Measurements from ENCODE around the gene ZSWIM6. TPM values are rescaled to one million over a fixed set of nuclear protein-coding genes. Genes with fewer than 3 reads are reported as not detected.
"Not testable (repeated sequence)": the region's sequence is repeated elsewhere in the genome, so short reads cannot be mapped to it uniquely, and the experiment has no call there.

Gene ZSWIM6
- total RNA-seq, 2 donors from 2014 or later = 10.6 to 18.8 TPM

DNA sequence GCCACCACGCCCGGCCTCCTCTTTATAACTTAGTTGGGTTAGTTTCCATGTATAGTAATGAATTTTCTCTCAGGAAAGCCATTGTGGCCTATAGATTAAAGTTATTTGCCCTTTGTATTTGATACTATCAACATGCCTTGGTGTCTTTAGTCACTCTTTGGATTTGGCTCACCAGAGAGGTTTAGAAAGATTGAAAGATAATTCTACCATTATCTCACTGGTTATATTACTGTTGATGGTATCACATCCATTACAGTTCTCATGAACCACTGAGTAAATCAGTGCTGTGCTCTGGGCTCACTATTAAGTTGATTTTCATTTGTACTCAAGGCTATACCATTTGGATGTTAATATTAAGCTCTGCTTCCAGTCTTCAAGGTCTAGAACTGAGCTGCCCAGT, 87.0 kb downstream of the ZSWIM6 start:
- TF ChIP-seq, protein P1, sequence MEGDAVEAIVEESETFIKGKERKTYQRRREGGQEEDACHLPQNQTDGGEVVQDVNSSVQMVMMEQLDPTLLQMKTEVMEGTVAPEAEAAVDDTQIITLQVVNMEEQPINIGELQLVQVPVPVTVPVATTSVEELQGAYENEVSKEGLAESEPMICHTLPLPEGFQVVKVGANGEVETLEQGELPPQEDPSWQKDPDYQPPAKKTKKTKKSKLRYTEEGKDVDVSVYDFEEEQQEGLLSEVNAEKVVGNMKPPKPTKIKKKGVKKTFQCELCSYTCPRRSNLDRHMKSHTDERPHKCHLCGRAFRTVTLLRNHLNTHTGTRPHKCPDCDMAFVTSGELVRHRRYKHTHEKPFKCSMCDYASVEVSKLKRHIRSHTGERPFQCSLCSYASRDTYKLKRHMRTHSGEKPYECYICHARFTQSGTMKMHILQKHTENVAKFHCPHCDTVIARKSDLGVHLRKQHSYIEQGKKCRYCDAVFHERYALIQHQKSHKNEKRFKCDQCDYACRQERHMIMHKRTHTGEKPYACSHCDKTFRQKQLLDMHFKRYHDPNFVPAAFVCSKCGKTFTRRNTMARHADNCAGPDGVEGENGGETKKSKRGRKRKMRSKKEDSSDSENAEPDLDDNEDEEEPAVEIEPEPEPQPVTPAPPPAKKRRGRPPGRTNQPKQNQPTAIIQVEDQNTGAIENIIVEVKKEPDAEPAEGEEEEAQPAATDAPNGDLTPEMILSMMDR (IDR thresholded peaks at IDR 0.05) = no peak
- Histone ChIP-seq H3K9me3 (no peaks in the 10 kb centered on the region), H3K27me3 (replicated peaks; ENCODE audit: insufficient read depth) (no peaks in the 10 kb centered on the region), H3K36me3 (no peaks in the 10 kb centered on the region), H3K27ac (no peak overlapping the region), H3K4me1 (ENCODE audit: control insufficient read depth in 1 of 2, low read depth in 2 of 2) (peaks cover 11 to 27% of the 10 kb centered on the region in 2 donors), H3K4me3 (no peak overlapping the region)
- ATAC-seq (ENCODE audit: insufficient number of reproducible peaks, low FRiP score, low read depth) (no peak), DNase-seq (ENCODE audit: low spot score) (no peak)

DNA sequence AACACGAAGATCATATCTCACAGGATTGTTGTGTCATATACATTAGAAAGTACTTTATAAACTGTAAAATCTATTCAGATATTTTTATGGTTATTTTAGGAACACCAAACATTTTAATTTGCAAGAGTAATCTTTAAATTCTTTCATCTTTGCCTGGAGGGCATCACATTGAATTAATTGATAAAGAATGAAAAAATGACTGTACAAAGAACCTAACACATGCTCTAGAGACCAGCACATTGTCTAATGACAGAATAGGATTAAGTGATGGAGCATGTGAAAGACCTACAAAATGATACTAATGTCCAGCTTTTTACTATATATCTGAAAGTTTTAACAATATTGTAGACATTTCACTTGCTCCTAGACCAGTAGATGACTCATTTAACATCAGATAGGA, 88.0 kb downstream of the ZSWIM6 start:
- no peak overlapping the region for H3K4me3 ChIP-seq

DNA sequence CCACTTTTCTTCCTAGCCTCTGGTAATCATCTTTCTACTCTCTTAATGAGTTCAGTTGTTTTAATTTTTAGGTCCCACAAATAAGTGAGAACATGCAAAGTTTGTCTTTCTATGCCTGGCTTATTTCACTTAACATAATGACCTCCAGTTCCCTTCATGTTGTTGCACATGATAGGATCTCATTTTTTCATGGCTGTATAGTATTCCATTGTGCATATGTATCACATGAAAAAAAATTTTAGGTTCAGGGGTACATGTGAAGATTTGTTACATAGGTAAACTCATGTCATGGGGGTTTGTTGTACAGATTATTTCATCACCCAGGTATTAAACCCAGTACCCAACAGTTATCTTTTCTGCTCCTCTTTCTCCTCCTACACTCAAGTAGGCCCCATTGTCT, 89.2 kb downstream of the ZSWIM6 start:
- H3K27ac ChIP-seq; H3K36me3 ChIP-seq; H3K4me3 ChIP-seq; H3K9me3 ChIP-seq; H3K27me3 ChIP-seq (replicated peaks; ENCODE audit: insufficient read depth); ATAC-seq (ENCODE audit: insufficient number of reproducible peaks, low FRiP score, low read depth); DNase-seq (ENCODE audit: low spot score): not testable (repeated sequence)
- peaks cover 20 to 39% of the 10 kb centered on the region in 2 donors for H3K4me1 ChIP-seq (ENCODE audit: control insufficient read depth in 1 of 2, low read depth in 2 of 2)

More for the DNA sequence above, 88.0 kb downstream of the ZSWIM6 start:
- no peak for ATAC-seq (ENCODE audit: insufficient number of reproducible peaks, low FRiP score, low read depth)
- DNase-seq (ENCODE audit: low spot score) = no peak
- no peak overlapping the region for H3K27ac ChIP-seq
- H3K9me3 ChIP-seq = no peaks in the 10 kb centered on the region
- no peaks in the 10 kb centered on the region for H3K27me3 ChIP-seq (replicated peaks; ENCODE audit: insufficient read depth)
- no peaks in the 10 kb centered on the region for H3K36me3 ChIP-seq
- TF ChIP-seq, protein P1 (IDR thresholded peaks at IDR 0.05) = no peak
- H3K4me1 ChIP-seq (ENCODE audit: control insufficient read depth in 1 of 2, low read depth in 2 of 2) = peaks cover 11 to 34% of the 10 kb centered on the region in 2 donors

DNA sequence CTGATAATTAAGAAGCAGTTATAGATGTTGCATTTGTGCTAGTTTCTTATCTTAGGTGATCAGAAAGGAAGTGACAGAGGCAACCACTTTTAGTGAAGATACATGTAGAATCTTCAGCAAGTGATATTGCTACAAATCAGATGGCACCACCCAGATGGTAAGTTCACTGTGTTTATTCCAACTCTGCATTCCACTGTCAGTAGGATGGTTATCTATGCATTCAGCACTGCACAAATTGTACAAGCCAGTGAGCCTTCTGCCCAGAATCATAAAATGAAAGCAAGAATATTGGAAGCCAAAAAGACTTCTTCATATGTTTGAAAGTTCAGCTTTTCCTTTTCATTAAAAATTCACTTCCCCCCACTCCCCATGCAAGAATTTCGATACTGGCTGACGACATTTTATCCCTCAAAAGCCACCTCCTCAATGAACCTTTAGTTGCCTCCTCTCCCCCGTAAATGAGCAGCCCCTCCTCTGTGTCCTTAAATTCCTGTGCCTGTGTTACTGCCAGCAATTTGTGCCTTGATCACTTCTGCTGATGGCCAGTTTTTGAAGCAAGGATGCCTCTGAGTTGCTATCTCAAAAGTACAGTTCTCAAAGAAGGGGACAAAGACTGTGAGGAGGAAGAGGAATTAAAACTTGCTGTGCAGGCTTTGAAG, 91.6 kb downstream of the ZSWIM6 start:
- H3K4me1 ChIP-seq (ENCODE audit: control insufficient read depth in 1 of 2, low read depth in 2 of 2) = peaks cover 20 to 29% of the 10 kb centered on the region in 2 donors
- H3K9me3 ChIP-seq = no peaks in the 10 kb centered on the region
- H3K36me3 ChIP-seq = no peaks in the 10 kb centered on the region
- TF ChIP-seq, protein P1 (IDR thresholded peaks at IDR 0.05) = no peak
- ATAC-seq (ENCODE audit: insufficient number of reproducible peaks, low FRiP score, low read depth) (no peak), DNase-seq (ENCODE audit: low spot score) (no peak)
- no peaks in the 10 kb centered on the region for H3K27me3 ChIP-seq (replicated peaks; ENCODE audit: insufficient read depth)
- no peak overlapping the region for H3K27ac ChIP-seq
- no peak overlapping the region for H3K4me3 ChIP-seq

DNA sequence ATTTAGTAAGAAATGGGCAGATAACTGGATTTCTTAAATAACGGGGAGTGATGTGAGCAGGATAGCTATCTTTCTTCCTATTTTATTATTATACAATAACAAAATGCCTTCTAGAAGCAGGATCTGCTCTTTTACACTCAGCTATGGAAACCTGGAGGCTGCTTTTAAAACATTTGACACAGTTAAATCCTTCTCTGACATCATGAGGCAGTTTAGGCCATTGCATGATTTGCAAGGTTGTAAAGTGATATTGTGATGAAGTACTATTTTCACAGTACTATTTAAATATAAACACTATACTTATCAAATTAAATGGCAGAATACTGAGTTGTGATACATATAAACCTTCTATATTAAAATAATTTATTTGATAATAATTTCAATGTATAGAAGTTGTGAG, 93.9 kb downstream of the ZSWIM6 start:
- ATAC-seq (ENCODE audit: insufficient number of reproducible peaks, low FRiP score, low read depth) (no peak), DNase-seq (ENCODE audit: low spot score) (no peak)
- H3K9me3 ChIP-seq = no peaks in the 10 kb centered on the region
- H3K27me3 ChIP-seq (replicated peaks; ENCODE audit: insufficient read depth) = no peaks in the 10 kb centered on the region
- no peak overlapping the region for H3K27ac ChIP-seq
- H3K36me3 ChIP-seq = no peaks in the 10 kb centered on the region
- TF ChIP-seq, protein P1 (IDR thresholded peaks at IDR 0.05) = no peak
- peaks cover 20 to 29% of the 10 kb centered on the region in 2 donors for H3K4me1 ChIP-seq (ENCODE audit: control insufficient read depth in 1 of 2, low read depth in 2 of 2)
- no peak overlapping the region for H3K4me3 ChIP-seq

DNA sequence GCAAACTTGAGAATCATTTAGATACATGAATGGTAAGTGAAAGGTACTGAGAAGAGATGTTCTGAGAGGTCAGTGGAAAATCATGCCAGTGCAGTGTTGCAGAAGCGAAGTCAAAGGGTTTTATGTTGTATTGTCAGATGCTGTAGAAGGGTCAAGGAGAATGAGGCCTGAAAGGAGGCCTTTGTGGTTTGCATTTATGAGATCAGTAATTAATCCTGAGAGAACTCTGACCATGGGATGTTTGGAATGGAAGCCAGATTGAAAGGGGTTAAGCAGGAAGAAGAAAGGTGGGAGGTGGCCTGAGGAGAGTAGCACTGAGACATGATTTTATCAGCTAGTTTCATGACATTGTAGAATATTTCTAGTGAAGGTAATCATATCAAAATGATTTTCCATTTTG, 97.8 kb downstream of the ZSWIM6 start:
- ATAC-seq (ENCODE audit: insufficient number of reproducible peaks, low FRiP score, low read depth) = no peak
- H3K4me3 ChIP-seq = no peak overlapping the region
- H3K4me1 ChIP-seq (ENCODE audit: control insufficient read depth in 1 of 2, low read depth in 2 of 2) = peaks cover 9 to 11% of the 10 kb centered on the region in 2 donors
- no peaks in the 10 kb centered on the region for H3K36me3 ChIP-seq
- no peaks in the 10 kb centered on the region for H3K27me3 ChIP-seq (replicated peaks; ENCODE audit: insufficient read depth)
- no peak overlapping the region for H3K27ac ChIP-seq
- no peaks in the 10 kb centered on the region for H3K9me3 ChIP-seq
- DNase-seq (ENCODE audit: low spot score) = no peak
- TF ChIP-seq, protein P1 (IDR thresholded peaks at IDR 0.05) = no peak

All from thoracic aorta (tissue), 2 donors.